Activated CD4-positive, alpha-beta T cell treated with anti-CD3 and anti-CD28 coated beads, Interleukin-2, amount 50 U/mL, for 16 hours (primary cell): ENCODE data around the gene SCUBE2.
"Not testable (repeated sequence)": the region's sequence is repeated elsewhere in the genome, so short reads cannot be mapped to it uniquely, and the experiment has no call there.

Experiments
- DNase-seq: peaks from one replicate; pipeline ENCODE4 v3.0.0-alpha.2; 2020

Gene SCUBE2

DNA sequence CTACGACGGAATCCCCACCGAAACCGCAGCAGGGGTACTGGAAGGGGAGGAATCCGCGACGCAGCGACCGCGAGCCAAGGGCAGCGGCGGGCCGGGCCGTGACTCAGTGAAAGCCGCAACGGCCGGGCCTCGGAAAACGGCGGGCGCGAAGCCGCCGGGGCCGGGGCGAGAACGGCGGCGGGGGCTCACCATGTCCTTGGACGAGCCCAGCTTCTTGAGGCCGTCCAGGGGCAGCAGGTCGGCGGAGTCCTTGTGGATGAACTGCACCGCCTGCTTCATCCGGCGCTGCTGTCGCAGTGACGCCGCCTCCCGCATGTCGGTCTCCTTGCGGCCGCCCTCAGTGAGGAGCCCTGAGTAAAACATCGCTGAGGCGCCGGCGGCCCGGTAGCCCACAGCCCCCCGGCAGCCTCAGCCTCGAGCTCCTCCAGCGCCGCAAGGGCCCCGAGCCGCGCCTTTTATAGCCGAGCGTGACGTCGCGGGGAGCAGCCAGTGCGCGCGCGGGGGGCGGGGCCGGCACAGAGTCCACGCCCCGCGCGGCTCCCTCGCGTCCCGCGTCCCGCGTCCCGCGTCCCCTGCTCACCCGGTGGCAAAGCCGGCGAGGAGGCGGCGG is 87.7 kb downstream of the SCUBE2 start, which contains the start of gene NRIP3:
TSS of gene NRIP3 (minus strand) at position 429 of the 610 bp plus-strand sequence. CDS start at position 363, 66 bp downstream.
- DNase-seq: peak; percentile 46

GRCh38 chr11:9002920-9003572 is 88.4 kb downstream of the SCUBE2 start:
- no peak for DNase-seq

- peak; percentile 85 for DNase-seq
Measured at GRCh38 chr11:9001736-9002135, 89.7 kb downstream of the SCUBE2 start.

GRCh38 chr11:8998017-8998416 is 93.4 kb downstream of the SCUBE2 start:
- DNase-seq: no peak

DNA sequence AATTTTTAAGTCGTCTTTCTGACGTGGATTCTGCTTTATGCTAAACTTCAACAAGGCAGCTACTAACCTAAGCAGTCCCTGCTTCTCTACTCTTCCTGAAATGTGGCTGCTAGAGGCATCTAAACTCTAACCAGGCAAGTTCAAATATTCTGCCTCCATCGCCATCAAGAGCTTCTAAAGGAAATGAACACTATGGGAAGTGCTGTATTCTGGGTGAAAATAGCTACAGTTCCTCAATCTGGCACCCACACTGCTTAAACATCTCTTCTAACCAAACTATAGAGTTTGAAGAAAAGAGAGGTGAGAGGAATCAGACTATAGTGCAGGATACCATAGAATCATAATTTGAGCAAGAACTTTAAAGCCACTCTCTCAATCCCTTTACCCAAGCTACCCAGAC is 93.9 kb downstream of the SCUBE2 start:
- no peak for DNase-seq

GRCh38 chr11:8989453-8989852 is 101.9 kb downstream of the SCUBE2 start:
- DNase-seq: no peak

GRCh38 chr11:8988329-8989234 is 102.8 kb downstream of the SCUBE2 start:
- DNase-seq: no peak

- DNase-seq: no peak
Measured at GRCh38 chr11:8987446-8987845, 104.0 kb downstream of the SCUBE2 start.

DNA sequence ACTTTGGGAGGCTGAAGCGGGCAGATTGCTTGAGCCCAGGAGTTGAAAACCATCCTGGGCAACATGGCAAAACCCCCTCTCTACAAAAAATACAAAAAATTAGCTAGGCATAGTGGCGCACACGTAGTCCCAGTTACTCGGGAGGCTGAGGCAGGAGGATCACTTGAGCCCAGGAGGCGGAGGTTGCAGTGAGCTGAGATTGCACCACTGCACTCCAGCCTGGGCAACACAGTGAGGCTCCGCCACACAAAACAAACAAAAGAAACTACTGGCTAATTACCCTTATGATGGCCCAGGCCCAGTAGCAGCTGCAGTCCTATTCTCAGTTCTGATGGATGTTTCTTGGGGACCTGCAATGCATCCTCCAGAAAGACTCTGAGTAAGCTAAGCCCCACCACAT is 104.6 kb downstream of the SCUBE2 start:
- DNase-seq: not testable (repeated sequence)

GRCh38 chr11:8985462-8985861 is 105.9 kb downstream of the SCUBE2 start:
- no peak for DNase-seq

DNA sequence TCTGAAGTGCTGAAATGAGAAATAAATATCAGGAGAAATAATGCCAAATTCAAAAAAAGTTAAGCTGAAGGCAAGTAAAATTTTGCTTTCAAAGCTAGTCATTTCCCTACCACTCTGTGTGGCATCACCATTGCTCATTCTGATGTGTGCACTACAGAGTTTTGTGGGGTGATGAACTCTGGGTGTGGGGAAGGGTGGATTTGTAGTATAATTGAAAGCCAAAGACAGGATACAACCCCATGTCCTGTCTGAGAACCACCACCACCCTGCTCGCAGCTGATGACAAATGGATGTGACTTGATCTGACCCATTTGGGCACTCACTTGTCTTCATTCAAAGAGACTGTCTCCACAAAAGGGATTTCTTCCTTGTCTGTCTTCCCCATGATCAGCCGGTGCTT is 107.8 kb downstream of the SCUBE2 start:
- DNase-seq: peak; percentile 62

DNA sequence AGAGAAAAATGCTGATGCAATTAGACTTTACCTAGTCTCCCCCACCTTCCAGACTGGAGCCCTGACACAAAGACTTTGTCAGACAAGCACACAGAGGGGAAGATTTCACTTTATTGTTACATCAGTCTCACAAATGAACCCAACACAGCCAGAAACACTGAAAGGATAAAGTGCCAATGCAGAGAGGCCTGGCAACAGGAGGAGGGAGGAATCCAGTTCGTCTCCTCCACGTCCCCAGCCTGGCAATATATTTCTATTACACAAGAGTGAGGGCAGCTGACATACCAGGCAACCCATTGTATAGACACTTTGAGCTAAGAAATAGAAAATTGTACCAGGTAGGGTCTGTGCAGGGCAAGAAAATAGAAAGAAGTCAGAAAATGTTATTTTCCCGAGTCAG is 110.9 kb downstream of the SCUBE2 start:
- no peak for DNase-seq

- not testable (repeated sequence) for DNase-seq
Measured at GRCh38 chr11:8979365-8979764, 112.0 kb downstream of the SCUBE2 start.

- DNase-seq: no peak
Measured at GRCh38 chr11:8973121-8973520, 118.3 kb downstream of the SCUBE2 start.

- no peak for DNase-seq
Measured at GRCh38 chr11:8971924-8972316, 119.5 kb downstream of the SCUBE2 start.

DNA sequence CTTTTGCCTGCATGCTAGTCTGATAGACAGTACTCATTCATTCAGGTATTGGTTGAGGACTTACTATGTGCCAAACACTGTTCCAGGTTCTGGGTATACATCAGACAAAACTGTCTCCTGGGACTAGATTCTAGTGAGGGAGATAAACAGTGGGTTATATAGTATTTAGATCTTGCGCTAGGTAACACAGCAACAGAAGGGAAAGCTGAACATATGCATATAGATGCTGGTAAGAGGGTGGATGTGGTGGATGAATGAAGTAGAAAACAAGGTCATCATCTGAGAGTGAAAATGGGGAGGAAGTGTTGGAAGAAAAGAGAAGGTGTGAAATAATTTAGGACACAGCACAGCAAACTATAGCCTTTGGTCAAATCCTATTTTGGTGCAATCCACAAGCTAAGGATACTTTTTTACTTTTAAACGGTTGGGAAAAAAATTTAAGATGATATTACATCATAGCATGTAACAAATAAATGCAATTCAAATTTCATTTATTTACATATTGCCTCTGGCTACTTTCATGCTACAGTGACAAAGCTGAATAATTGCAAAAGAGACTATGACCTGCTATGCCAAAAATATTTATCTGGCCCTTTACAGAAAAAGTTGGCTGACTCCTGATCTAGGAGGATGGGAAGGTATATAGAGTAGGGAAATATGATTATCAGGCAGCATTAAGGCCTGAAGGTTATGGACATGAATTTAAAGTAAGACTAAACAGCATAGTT is 120.0 kb downstream of the SCUBE2 start:
- DNase-seq: no peak
